Lower lobe of right lung (tissue), 2 donors: ENCODE data around the gene HTRA3. TPM values are rescaled to one million over a fixed set of nuclear protein-coding genes. Genes with fewer than 3 reads are reported as not detected.

ENCODE experiments used
- ATAC-seq, 2 donors: fragments of 200-7000 bp; cut with Tn5 transposase; one replicate each; pipeline ENCODE4 v1.9.1; 2020 to 2022; ENCODE audit warnings: mild to moderate bottlenecking in 2 of 2, moderate library complexity in 2 of 2
- DNase-seq: peaks from one replicate; pipeline ENCODE4 v3.0.0-alpha.2; 2020
- H3K27ac ChIP-seq: fragments of 200-600 bp; one replicate; pipeline ENCODE4 v1.8.0; 2022
- H3K27me3 ChIP-seq: fragments of 200-600 bp; one replicate; pipeline ENCODE4 v1.8.0; 2022; ENCODE audit warnings: low read depth
- H3K36me3 ChIP-seq: fragments of 200-600 bp; one replicate; pipeline ENCODE4 v1.8.0; 2022; ENCODE audit warnings: mild to moderate bottlenecking
- H3K4me1 ChIP-seq: fragments of 200-600 bp; one replicate; pipeline ENCODE4 v1.8.0; 2022
- H3K4me3 ChIP-seq: fragments of 200-600 bp; one replicate; pipeline ENCODE4 v1.8.0; 2022; ENCODE audit warnings: mild to moderate bottlenecking
- H3K9me3 ChIP-seq: fragments of 200-600 bp; one replicate; pipeline ENCODE4 v1.8.0; 2022
- intact Hi-C: fragments of 100-400 bp; cut with DNase I; formaldehyde crosslinking; loops from one replicate; pipeline ENCODE4 v1.11.0; 2022
- total RNA-seq: library from RNA; stranded (reverse); fragmentation: NEBNext Ultra II Directional; extraction: Animal tissue kit (Norgen Biotek cat#: 25700); gene quantifications from one replicate; pipeline ENCODE4 v1.2.1, GENCODE V29; 2021
- TF ChIP-seq, protein P1 (sequence below): fragments of 200-600 bp; IDR thresholded peaks from one replicate; pipeline ENCODE4 v1.8.0; 2022; ENCODE audit warnings: antibody characterized with exemption, mild to moderate bottlenecking
- donor health status: DM: no; HTN: yes; CAD: no; lungs with severe emphysema.

The HTRA3 gene
- total RNA-seq, 1 donor from 2014 or later, result 15.5 TPM

DNA sequence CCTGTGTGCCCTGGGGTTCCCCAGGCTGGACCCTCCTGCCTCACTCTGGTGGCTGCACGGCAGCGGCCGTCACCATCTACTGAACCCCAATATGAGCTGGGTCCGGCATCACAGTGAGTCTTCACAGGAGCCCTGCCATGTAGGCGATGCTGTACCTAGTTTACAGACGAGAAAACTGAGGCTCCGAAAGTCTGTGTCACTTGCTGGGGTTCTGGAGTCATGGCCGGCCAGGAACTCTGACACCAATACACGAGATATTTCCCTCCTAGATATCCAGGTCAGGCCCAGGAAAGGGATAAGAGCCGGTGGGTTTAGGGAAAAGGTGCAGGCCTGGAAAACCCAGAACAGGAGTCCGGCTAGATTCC, 74.4 kb downstream of the HTRA3 start:
- H3K9me3 ChIP-seq, result no peaks in the 10 kb centered on the region
- ATAC-seq, result no peak
- no peak overlapping the region for H3K4me3 ChIP-seq
- DNase-seq, result no peak
- TF ChIP-seq, protein P1, sequence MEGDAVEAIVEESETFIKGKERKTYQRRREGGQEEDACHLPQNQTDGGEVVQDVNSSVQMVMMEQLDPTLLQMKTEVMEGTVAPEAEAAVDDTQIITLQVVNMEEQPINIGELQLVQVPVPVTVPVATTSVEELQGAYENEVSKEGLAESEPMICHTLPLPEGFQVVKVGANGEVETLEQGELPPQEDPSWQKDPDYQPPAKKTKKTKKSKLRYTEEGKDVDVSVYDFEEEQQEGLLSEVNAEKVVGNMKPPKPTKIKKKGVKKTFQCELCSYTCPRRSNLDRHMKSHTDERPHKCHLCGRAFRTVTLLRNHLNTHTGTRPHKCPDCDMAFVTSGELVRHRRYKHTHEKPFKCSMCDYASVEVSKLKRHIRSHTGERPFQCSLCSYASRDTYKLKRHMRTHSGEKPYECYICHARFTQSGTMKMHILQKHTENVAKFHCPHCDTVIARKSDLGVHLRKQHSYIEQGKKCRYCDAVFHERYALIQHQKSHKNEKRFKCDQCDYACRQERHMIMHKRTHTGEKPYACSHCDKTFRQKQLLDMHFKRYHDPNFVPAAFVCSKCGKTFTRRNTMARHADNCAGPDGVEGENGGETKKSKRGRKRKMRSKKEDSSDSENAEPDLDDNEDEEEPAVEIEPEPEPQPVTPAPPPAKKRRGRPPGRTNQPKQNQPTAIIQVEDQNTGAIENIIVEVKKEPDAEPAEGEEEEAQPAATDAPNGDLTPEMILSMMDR, result no peak
- H3K27ac ChIP-seq, result no peak overlapping the region
- H3K4me1 ChIP-seq, result peaks cover 4% of the 10 kb centered on the region
- no peaks in the 10 kb centered on the region for H3K36me3 ChIP-seq
- intact Hi-C loops, result no loop called here
- H3K27me3 ChIP-seq, result no peaks in the 10 kb centered on the region

DNA sequence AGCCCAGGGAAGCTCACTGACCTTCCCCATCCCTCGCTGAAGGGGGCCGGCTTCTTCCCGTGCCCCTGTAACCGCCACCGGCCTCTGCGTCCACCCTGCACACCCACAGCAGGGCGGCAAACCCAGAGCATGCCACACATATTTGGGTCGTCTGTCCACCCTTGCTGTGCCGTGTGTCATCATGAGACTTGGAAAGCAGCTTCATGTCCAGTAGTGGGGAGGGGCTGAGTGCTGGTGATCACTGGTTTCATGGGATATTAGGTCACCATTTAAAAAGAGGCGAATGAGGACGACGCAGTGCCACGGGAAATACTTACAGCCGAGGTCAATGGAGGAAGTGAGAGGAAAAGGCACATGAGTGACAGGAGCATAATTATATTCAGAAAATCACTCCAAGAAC, 74.8 kb downstream of the HTRA3 start:
- Histone ChIP-seq H3K9me3 (no peaks in the 10 kb centered on the region), H3K4me1 (peaks cover 4% of the 10 kb centered on the region), H3K36me3 (no peaks in the 10 kb centered on the region), H3K27me3 (no peaks in the 10 kb centered on the region), H3K4me3 (no peak overlapping the region), H3K27ac (no peak overlapping the region)
- intact Hi-C loops, result no loop called here
- TF ChIP-seq, protein P1, result no peak
- ATAC-seq (no peak), DNase-seq (no peak)

DNA sequence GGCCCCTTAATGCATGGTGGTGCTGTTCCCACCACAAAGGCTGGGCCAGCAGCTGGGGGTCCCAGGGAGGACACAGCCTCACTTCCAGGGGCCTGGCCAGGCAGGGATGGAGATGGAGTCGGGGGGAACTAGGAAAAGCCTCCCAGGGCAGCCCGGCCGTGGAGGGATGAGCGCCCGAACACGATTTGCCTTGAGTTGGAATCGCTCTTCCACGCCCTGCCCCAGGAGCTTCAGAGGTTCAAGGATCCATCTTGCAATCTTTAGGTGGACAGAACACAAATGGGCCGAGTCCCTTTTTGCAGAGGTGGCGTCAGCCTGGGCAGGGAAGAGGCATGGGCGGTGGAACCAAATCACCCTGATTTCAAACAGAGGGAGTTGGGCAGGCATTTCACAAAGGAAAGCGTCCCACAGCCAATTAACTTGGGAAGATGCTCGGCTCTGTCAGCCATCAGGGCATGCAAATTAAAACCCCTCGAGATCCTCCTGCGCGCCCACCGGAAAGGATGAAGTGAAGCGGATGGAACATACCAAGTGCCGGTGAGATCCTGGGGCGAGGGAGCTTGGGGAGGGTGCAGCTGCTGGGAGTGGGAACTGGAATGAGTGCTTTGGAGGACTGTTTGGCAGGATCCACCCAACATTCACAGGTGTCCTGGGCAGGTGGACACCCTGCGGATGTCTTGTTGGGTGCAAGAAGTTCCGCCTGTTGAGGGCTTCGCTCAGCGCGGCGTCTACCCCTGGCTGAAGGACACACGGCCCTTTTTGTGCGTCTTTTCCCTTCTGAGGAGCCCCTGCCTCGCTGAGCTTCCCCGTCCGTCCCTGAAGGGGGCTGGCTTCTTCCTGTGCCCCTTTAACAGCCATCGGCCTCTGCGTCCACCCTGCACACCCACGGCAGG, 75.7 kb downstream of the HTRA3 start:
- H3K27ac ChIP-seq, result no peak overlapping the region
- no peaks in the 10 kb centered on the region for H3K36me3 ChIP-seq

DNA sequence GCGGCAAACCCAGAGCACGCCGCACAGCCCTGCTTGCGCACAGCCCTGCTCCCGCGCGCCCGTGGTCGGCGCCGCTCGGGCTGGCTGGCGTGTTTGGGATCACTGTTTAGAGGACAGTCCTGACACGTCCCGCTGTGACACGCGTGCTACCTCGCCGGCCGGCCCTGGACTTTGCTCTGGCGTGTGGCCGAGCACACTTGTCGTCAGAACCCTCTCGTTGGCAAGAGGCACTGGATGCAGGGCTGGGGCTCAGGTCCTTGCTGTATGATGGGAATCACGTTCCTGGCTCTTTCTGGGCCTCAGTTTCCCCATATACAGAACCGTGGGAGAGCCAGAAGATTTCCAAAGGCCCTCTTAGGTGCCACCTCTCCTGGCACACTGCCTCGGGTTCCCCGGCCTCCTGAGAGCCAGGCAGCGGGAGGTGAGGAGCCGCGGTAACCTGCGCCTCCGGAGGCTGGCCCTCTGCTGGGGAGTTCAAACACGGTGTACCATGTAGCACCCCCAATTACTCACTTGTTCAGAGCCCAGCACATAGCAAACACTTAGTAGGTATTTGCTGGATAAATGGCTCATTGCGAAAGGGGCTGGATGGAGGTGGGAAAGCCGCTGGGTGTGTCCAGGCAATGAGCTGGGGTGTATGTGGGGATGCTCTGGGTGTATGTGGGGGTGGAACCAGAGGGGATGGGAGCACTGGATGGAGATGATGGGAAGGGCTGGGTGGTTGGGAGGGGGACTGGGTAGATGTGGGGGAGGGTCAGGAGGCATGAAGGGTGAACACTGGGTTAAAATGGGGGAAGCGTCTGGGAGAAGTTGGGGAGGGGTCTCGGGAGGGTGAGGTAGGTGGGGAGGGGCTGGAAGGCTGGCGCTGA, 76.6 kb downstream of the HTRA3 start:
- no peak for ATAC-seq
- intact Hi-C loops, result no loop called here
- no peak for DNase-seq

More for the DNA sequence above, 75.7 kb downstream of the HTRA3 start:
- ATAC-seq (no peak), DNase-seq (no peak)
- intact Hi-C loops, result no loop called here
- no peak overlapping the region for H3K4me3 ChIP-seq
- TF ChIP-seq, protein P1, result no peak
- no peaks in the 10 kb centered on the region for H3K27me3 ChIP-seq
- no peaks in the 10 kb centered on the region for H3K9me3 ChIP-seq
- H3K4me1 ChIP-seq, result peaks cover 4% of the 10 kb centered on the region

More for the DNA sequence above, 76.6 kb downstream of the HTRA3 start:
- no peak overlapping the region for H3K27ac ChIP-seq
- H3K36me3 ChIP-seq, result no peaks in the 10 kb centered on the region
- no peaks in the 10 kb centered on the region for H3K9me3 ChIP-seq
- H3K4me1 ChIP-seq, result peaks cover 10% of the 10 kb centered on the region
- H3K27me3 ChIP-seq, result no peaks in the 10 kb centered on the region
- H3K4me3 ChIP-seq, result no peak overlapping the region
- TF ChIP-seq, protein P1, result no peak
